ENCODE measurements around the gene LCP1.

Gene LCP1

DNA sequence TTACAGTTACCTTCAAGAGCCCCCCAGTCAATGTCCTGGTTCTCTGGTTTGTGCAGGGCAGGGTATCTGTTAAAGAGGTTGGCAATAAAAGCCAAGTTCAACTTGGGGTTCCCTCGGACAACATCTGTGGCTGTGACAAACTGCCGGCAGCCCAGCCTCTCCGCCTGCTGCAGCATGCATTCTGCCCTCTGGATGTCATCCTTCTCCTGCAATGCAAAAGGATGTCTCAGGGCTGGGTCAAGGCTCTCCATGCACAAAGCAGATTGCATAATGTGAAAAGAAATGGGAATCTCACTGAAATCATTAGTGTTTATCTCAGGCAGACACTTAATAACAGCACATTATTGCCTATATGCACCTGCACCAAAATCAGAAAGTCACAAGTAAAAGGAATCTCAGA, 35.1 kb downstream of the LCP1 start:
- Histone ChIP-seq H3K27me3 (replicated peaks in 2 of 5; ENCODE audit: control insufficient read depth in 4 of 5, insufficient read depth in 5 of 5, low read length in 4 of 5) (no peaks in the 10 kb centered on the region), H3K4me3 (ENCODE audit: control insufficient read depth in 1 of 7, extremely low read depth in 1 of 7, insufficient read depth in 4 of 7, low read depth in 2 of 7, low read length in 6 of 7) (no peak overlapping the region), H3K36me3 (ENCODE audit: control insufficient read depth in 4 of 4, insufficient read depth in 4 of 4, low read length in 3 of 4) (peaks cover 45 to 94% (median 74%) of the 10 kb centered on the region in 4 experiments), H3K9me3 (ENCODE audit: control extremely low read depth in 1 of 5, control insufficient read depth in 4 of 5, insufficient read depth in 2 of 5, low read depth in 1 of 5, low read length in 4 of 5) (no peaks in the 10 kb centered on the region), H3K4me1 (ENCODE audit: control extremely low read depth in 1 of 4, control insufficient read depth in 4 of 4, insufficient read depth in 4 of 4, low read length in 3 of 4) (no peaks in the 10 kb centered on the region), H3K27ac (ENCODE audit: insufficient read depth in 1 of 2, low read depth in 1 of 2, low read length in 2 of 2, poor library complexity in 1 of 2, severe bottlenecking in 2 of 2) (no peak overlapping the region)
- ChIA-PET CTCF (no interaction called here), POLR2A (no interaction called here)
- no peak for DNase-seq
- 96% methylated on average over 3 of the region's 3 CpGs for WGBS (ENCODE audit: insufficient coverage)

DNA sequence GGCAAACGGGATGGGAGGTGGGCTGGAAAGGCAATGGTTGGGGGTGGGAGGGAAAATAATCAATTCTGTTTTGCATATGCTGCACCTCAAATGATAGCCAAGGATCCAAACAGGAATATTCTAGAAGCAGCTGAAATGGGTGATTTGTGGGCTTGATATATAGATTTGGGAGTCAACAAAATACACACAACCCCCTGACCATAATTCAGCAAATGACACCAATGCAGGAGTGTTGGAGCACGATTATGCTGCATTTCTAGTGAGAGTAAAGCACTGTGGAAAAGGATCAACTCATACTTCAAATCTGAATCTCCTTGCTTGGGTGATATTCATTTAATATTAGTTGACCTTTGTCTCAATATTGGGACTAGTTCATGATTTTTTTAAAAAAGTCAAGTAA, 36.0 kb downstream of the LCP1 start:
- H3K4me1 ChIP-seq (ENCODE audit: control extremely low read depth in 1 of 4, control insufficient read depth in 4 of 4, insufficient read depth in 4 of 4, low read length in 3 of 4): no peaks in the 10 kb centered on the region
- CTCF ChIA-PET: no interaction called here
- no peaks in the 10 kb centered on the region for H3K9me3 ChIP-seq (ENCODE audit: control extremely low read depth in 1 of 5, control insufficient read depth in 4 of 5, insufficient read depth in 2 of 5, low read depth in 1 of 5, low read length in 4 of 5)
- POLR2A ChIA-PET: no interaction called here
- peaks cover 39 to 93% (median 71%) of the 10 kb centered on the region in 4 experiments for H3K36me3 ChIP-seq (ENCODE audit: control insufficient read depth in 4 of 4, insufficient read depth in 4 of 4, low read length in 3 of 4)
- no peak for DNase-seq
- H3K27me3 ChIP-seq (replicated peaks in 2 of 5; ENCODE audit: control insufficient read depth in 4 of 5, insufficient read depth in 5 of 5, low read length in 4 of 5): no peaks in the 10 kb centered on the region
- H3K27ac ChIP-seq (ENCODE audit: insufficient read depth in 1 of 2, low read depth in 1 of 2, low read length in 2 of 2, poor library complexity in 1 of 2, severe bottlenecking in 2 of 2): no peak overlapping the region
- no CpG with 5 or more reads among the region's 2 CpGs for WGBS (ENCODE audit: insufficient coverage)
- H3K4me3 ChIP-seq (ENCODE audit: control insufficient read depth in 1 of 7, extremely low read depth in 1 of 7, insufficient read depth in 4 of 7, low read depth in 2 of 7, low read length in 6 of 7): no peak overlapping the region

DNA sequence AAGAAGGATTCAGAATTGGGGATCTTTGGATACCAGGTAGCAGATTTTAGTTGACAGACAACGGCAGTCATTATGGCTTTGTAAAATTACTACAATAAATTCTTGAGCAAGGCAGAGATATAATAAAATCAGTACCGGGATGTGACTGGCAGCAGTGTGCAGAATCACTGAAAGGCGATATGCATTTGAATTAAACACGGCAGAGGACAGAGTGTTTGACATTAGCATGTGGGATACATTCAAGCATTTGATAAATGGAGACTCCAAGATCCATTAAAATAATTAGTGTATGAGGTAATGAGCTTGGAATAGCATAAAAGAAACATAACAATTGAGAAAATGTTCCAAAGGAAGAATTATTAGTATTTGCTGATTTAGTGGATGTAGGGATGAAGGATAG, 36.8 kb downstream of the LCP1 start:
- H3K27ac ChIP-seq (ENCODE audit: insufficient read depth in 1 of 2, low read depth in 1 of 2, low read length in 2 of 2, poor library complexity in 1 of 2, severe bottlenecking in 2 of 2): no peak overlapping the region
- DNase-seq: no peak
- no peaks in the 10 kb centered on the region for H3K4me1 ChIP-seq (ENCODE audit: control extremely low read depth in 1 of 4, control insufficient read depth in 4 of 4, insufficient read depth in 4 of 4, low read length in 3 of 4)
- 96% methylated on average over 3 of the region's 4 CpGs for WGBS (ENCODE audit: insufficient coverage)
- CTCF ChIA-PET: interaction anchor here (1.4 to 1.5 kb wide), 2 partner anchors 15 to 151 kb away, joined by 3 to 5 read pairs; no protein-coding TSS in a partner anchor
- H3K36me3 ChIP-seq (ENCODE audit: control insufficient read depth in 4 of 4, insufficient read depth in 4 of 4, low read length in 3 of 4): peaks cover 32 to 93% (median 70%) of the 10 kb centered on the region in 4 experiments
- H3K4me3 ChIP-seq (ENCODE audit: control insufficient read depth in 1 of 7, extremely low read depth in 1 of 7, insufficient read depth in 4 of 7, low read depth in 2 of 7, low read length in 6 of 7): no peak overlapping the region
- H3K9me3 ChIP-seq (ENCODE audit: control extremely low read depth in 1 of 5, control insufficient read depth in 4 of 5, insufficient read depth in 2 of 5, low read depth in 1 of 5, low read length in 4 of 5): no peaks in the 10 kb centered on the region
- no peaks in the 10 kb centered on the region for H3K27me3 ChIP-seq (replicated peaks in 2 of 5; ENCODE audit: control insufficient read depth in 4 of 5, insufficient read depth in 5 of 5, low read length in 4 of 5)
- POLR2A ChIA-PET: no interaction called here

DNA sequence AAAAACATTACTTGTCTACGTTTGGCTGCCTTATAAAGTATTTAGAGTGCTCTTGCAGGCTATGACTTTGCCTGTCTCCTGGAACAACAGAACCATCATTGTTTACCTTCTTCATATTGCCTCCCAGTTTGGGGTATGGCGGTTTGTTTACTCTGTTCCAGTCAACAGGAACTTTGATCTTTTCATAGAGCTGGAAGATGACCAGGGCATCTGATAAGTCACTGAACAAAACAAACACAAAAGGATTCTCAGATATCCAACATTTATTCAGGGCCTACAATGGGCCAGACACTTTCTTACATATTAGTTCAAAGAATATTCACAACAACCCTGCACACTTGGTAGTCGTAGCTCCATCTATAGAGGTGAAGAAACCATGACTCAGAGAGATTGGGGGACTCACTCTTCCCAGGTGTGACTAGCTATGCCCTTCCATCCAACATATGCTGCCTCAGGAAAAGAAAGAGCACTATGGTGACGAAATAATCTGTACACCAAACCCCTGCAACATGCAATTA, 38.7 kb downstream of the LCP1 start:
- Histone ChIP-seq H3K4me1 (ENCODE audit: control extremely low read depth in 1 of 4, control insufficient read depth in 4 of 4, insufficient read depth in 4 of 4, low read length in 3 of 4) (no peaks in the 10 kb centered on the region), H3K27ac (ENCODE audit: insufficient read depth in 1 of 2, low read depth in 1 of 2, low read length in 2 of 2, poor library complexity in 1 of 2, severe bottlenecking in 2 of 2) (no peak overlapping the region), H3K4me3 (ENCODE audit: control insufficient read depth in 1 of 7, extremely low read depth in 1 of 7, insufficient read depth in 4 of 7, low read depth in 2 of 7, low read length in 6 of 7) (no peak overlapping the region), H3K27me3 (replicated peaks in 2 of 5; ENCODE audit: control insufficient read depth in 4 of 5, insufficient read depth in 5 of 5, low read length in 4 of 5) (no peaks in the 10 kb centered on the region), H3K9me3 (ENCODE audit: control extremely low read depth in 1 of 5, control insufficient read depth in 4 of 5, insufficient read depth in 2 of 5, low read depth in 1 of 5, low read length in 4 of 5) (no peaks in the 10 kb centered on the region), H3K36me3 (ENCODE audit: control insufficient read depth in 4 of 4, insufficient read depth in 4 of 4, low read length in 3 of 4) (peaks cover 23 to 93% (median 67%) of the 10 kb centered on the region in 4 experiments)
- WGBS (ENCODE audit: insufficient coverage): 100% methylated on average over 2 of the region's 4 CpGs
- CTCF ChIA-PET: interaction anchor here (0.9 to 1.9 kb wide), 5 partner anchors 9 to 29 kb away, joined by 3 to 5 read pairs (median 5); no protein-coding TSS in a partner anchor
- POLR2A ChIA-PET: no interaction called here
- no peak for DNase-seq

DNA sequence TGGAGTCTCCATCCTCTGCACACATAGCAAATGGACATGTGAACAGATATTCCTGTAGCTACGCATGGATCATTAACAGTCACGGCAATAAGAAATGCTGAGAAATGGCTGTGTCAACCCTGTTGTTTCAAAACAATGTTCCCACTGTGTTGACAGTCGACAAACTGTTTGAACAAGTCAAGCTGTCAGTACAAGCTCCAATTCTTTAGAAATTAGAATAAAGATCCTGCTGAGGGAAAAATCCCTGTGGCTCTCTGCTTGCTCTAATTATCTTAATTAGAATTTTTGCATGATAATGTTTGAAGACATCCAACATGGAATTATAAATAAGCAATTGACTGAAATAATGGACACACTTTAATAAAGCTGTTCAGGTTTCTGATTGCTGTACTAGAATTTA, 39.2 kb downstream of the LCP1 start:
- 100% methylated on average over 3 of the region's 3 CpGs for WGBS (ENCODE audit: insufficient coverage)

DNA sequence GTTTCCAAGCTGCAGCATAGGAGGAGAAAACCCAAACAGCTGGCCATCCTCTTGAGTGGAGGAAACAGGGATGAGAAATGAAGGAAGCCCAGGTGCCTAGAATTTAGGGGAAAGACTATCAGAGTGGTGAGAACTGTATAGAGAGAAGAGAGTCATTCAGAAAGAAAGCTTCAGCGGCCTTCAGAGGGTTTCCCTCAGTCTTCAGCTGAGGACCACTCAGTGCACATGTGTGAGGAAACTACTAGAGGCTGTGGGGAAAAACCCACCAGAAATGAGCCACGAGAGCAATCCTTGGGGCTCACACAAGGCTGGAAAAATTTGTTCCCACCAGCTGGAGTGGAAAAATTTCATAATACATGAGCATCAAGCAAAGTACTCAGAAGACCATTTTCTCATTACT, 41.9 kb downstream of the LCP1 start:
- Histone ChIP-seq H3K4me3 (ENCODE audit: control insufficient read depth in 1 of 7, extremely low read depth in 1 of 7, insufficient read depth in 4 of 7, low read depth in 2 of 7, low read length in 6 of 7) (no peak overlapping the region), H3K4me1 (ENCODE audit: control extremely low read depth in 1 of 4, control insufficient read depth in 4 of 4, insufficient read depth in 4 of 4, low read length in 3 of 4) (no peaks in the 10 kb centered on the region), H3K27me3 (replicated peaks in 2 of 5; ENCODE audit: control insufficient read depth in 4 of 5, insufficient read depth in 5 of 5, low read length in 4 of 5) (no peaks in the 10 kb centered on the region), H3K27ac (ENCODE audit: insufficient read depth in 1 of 2, low read depth in 1 of 2, low read length in 2 of 2, poor library complexity in 1 of 2, severe bottlenecking in 2 of 2) (no peak overlapping the region), H3K36me3 (ENCODE audit: control insufficient read depth in 4 of 4, insufficient read depth in 4 of 4, low read length in 3 of 4) (peaks cover 30 to 96% (median 73%) of the 10 kb centered on the region in 4 experiments), H3K9me3 (ENCODE audit: control extremely low read depth in 1 of 5, control insufficient read depth in 4 of 5, insufficient read depth in 2 of 5, low read depth in 1 of 5, low read length in 4 of 5) (no peaks in the 10 kb centered on the region)
- POLR2A ChIA-PET: no interaction called here
- no peak for DNase-seq
- WGBS (ENCODE audit: insufficient coverage): 100% methylated on average over 1 of the region's 2 CpGs
- CTCF ChIA-PET: interaction anchor here (1.5 to 4.6 kb wide), 7 partner anchors 10 to 150 kb away, joined by 4 to 24 read pairs (median 12); no protein-coding TSS in a partner anchor

More for the DNA sequence above, 39.2 kb downstream of the LCP1 start:
- Histone ChIP-seq H3K27ac (ENCODE audit: insufficient read depth in 1 of 2, low read depth in 1 of 2, low read length in 2 of 2, poor library complexity in 1 of 2, severe bottlenecking in 2 of 2) (no peak overlapping the region), H3K27me3 (replicated peaks in 2 of 5; ENCODE audit: control insufficient read depth in 4 of 5, insufficient read depth in 5 of 5, low read length in 4 of 5) (no peaks in the 10 kb centered on the region), H3K4me3 (ENCODE audit: control insufficient read depth in 1 of 7, extremely low read depth in 1 of 7, insufficient read depth in 4 of 7, low read depth in 2 of 7, low read length in 6 of 7) (no peak overlapping the region), H3K36me3 (ENCODE audit: control insufficient read depth in 4 of 4, insufficient read depth in 4 of 4, low read length in 3 of 4) (peaks cover 23 to 93% (median 67%) of the 10 kb centered on the region in 4 experiments), H3K4me1 (ENCODE audit: control extremely low read depth in 1 of 4, control insufficient read depth in 4 of 4, insufficient read depth in 4 of 4, low read length in 3 of 4) (no peaks in the 10 kb centered on the region), H3K9me3 (ENCODE audit: control extremely low read depth in 1 of 5, control insufficient read depth in 4 of 5, insufficient read depth in 2 of 5, low read depth in 1 of 5, low read length in 4 of 5) (no peaks in the 10 kb centered on the region)
- POLR2A ChIA-PET: no interaction called here
- no peak for DNase-seq
- CTCF ChIA-PET: interaction anchor here (0.9 to 3.3 kb wide), 7 partner anchors 8 to 148 kb away, joined by 3 to 11 read pairs (median 5); no protein-coding TSS in a partner anchor

DNA sequence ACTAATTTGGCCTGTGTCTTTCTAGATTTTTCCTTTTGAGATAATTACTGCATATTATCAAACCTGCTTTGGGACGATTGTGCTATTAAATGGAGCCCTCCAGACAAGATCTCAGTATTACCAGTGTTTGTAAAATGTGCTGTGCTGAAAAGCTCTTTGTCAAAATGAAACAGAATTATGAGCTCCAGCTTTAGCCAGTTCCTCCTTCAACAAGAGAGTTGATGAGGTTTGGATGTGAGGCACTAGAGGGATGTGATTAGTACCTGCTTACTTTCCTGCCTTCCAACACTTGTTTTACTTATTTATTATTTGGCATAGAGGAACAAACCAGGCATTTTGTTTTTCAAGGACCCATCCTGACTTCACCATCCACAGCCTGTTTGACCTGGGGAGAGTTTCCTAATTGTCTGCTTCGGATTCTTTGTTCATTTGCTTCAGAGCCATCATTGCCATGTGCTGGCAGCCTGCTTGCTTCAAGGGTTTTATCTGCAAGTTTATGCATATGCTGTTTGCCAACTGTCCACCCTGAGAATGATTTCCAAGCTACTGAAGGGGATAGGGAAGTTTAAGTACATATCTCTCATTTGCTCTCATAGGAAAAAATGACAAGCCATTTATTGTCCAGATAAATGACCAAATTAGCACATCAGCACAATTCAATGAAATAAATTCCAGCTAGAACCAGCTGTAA, 44.2 kb downstream of the LCP1 start:
- Histone ChIP-seq H3K36me3 (ENCODE audit: control insufficient read depth in 4 of 4, insufficient read depth in 4 of 4, low read length in 3 of 4) (peaks cover 28 to 95% (median 70%) of the 10 kb centered on the region in 4 experiments), H3K27ac (ENCODE audit: insufficient read depth in 1 of 2, low read depth in 1 of 2, low read length in 2 of 2, poor library complexity in 1 of 2, severe bottlenecking in 2 of 2) (no peak overlapping the region), H3K27me3 (replicated peaks in 2 of 5; ENCODE audit: control insufficient read depth in 4 of 5, insufficient read depth in 5 of 5, low read length in 4 of 5) (no peaks in the 10 kb centered on the region), H3K4me1 (ENCODE audit: control extremely low read depth in 1 of 4, control insufficient read depth in 4 of 4, insufficient read depth in 4 of 4, low read length in 3 of 4) (no peaks in the 10 kb centered on the region), H3K4me3 (ENCODE audit: control insufficient read depth in 1 of 7, extremely low read depth in 1 of 7, insufficient read depth in 4 of 7, low read depth in 2 of 7, low read length in 6 of 7) (no peak overlapping the region), H3K9me3 (ENCODE audit: control extremely low read depth in 1 of 5, control insufficient read depth in 4 of 5, insufficient read depth in 2 of 5, low read depth in 1 of 5, low read length in 4 of 5) (no peaks in the 10 kb centered on the region)
- no peak for DNase-seq
- ChIA-PET POLR2A (no interaction called here), CTCF (interaction anchor here (0.7 to 4.6 kb wide), 5 partner anchors 9 to 514 kb away, joined by 3 to 24 read pairs (median 15); no protein-coding TSS in a partner anchor)
- WGBS (ENCODE audit: insufficient coverage): 100% methylated on average over 1 of the region's 2 CpGs

Measured in common myeloid progenitor, CD34-positive (primary cell).